ENCODE measurements around the gene PPARA.
"Not testable (repeated sequence)": the region's sequence is repeated elsewhere in the genome, so short reads cannot be mapped to it uniquely, and the experiment has no call there.

Gene PPARA

GRCh38 chr22:46178755-46179505 is 28.6 kb downstream of the PPARA start:
- DNase-seq = no peak

- no peak for DNase-seq
These were observed 29.4 kb downstream of the PPARA start for GRCh38 chr22:46179748-46180147.

GRCh38 chr22:46180370-46181137 is 30.2 kb downstream of the PPARA start:
- DNase-seq = no peak

GRCh38 chr22:46183733-46184132 is 33.4 kb downstream of the PPARA start:
- no peak for DNase-seq

- DNase-seq = no peak
These were observed 35.0 kb downstream of the PPARA start for GRCh38 chr22:46185283-46185682.

- no peak for DNase-seq
These were observed 37.5 kb downstream of the PPARA start for GRCh38 chr22:46187862-46188261.

GRCh38 chr22:46192210-46192993 is 42.1 kb downstream of the PPARA start:
- DNase-seq = no peak

GRCh38 chr22:46193898-46194310 is 43.6 kb downstream of the PPARA start:
- no peak for DNase-seq

GRCh38 chr22:46195487-46196165 is 45.3 kb downstream of the PPARA start:
- no peak for DNase-seq

- DNase-seq = no peak
These were observed 46.0 kb downstream of the PPARA start for GRCh38 chr22:46196278-46196677.

- DNase-seq = no peak
These were observed 47.9 kb downstream of the PPARA start for GRCh38 chr22:46198274-46198673.

- DNase-seq = not testable (repeated sequence)
These were observed 48.5 kb downstream of the PPARA start for GRCh38 chr22:46198806-46199205.

GRCh38 chr22:46201059-46201757 is 50.9 kb downstream of the PPARA start:
- no peak for DNase-seq

GRCh38 chr22:46202897-46203600 is 52.7 kb downstream of the PPARA start:
- no peak for DNase-seq

GRCh38 chr22:46203601-46203980 is 53.3 kb downstream of the PPARA start:
- DNase-seq = no peak

GRCh38 chr22:46209262-46209661 is 58.9 kb downstream of the PPARA start:
- DNase-seq = no peak

- DNase-seq = no peak
These were observed 61.9 kb downstream of the PPARA start for GRCh38 chr22:46212195-46212594.

- no peak for DNase-seq
These were observed 62.7 kb downstream of the PPARA start for GRCh38 chr22:46213052-46213451.

GRCh38 chr22:46214149-46214548 is 63.8 kb downstream of the PPARA start:
- no peak for DNase-seq

- no peak for DNase-seq
These were observed 64.3 kb downstream of the PPARA start for GRCh38 chr22:46214616-46215015.

GRCh38 chr22:46219636-46220035 is 69.3 kb downstream of the PPARA start:
- DNase-seq = peak; percentile 32

- no peak for DNase-seq
These were observed 70.6 kb downstream of the PPARA start for GRCh38 chr22:46220921-46221320.

All from NCI-H510A treated with DMSO at 0.1 percent for 48 hours (cell line).